Nucleus accumbens (tissue), 56 donors: ENCODE measurements around the gene HEPACAM.
A peak's percentile ranks its signal among the peaks of the same experiment; 100 is the strongest.

Experiments used
- DNase-seq, 56 donors: peaks; one replicate each; lab custom pipeline; 2025; lab: John Stamatoyannopoulos, UW

The HEPACAM gene

DNA sequence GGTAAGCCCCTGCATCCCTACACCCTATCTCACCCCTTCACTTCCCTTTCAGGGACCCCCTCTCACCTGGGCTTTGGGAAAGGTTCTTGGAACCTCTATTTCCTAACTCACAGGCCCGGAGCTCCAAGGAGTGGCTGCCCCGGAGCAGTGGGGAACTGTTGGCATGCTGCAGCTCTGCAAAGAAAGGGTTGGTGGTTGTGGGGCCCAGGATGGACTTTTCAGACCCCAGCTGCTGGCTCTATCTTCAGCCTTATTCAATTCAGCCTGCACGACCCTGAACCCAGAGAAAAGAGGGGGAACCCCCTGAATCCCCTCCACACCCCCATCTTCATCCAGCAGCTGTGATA, 48.2 kb downstream of the HEPACAM start:
- DNase-seq = no peak

DNA sequence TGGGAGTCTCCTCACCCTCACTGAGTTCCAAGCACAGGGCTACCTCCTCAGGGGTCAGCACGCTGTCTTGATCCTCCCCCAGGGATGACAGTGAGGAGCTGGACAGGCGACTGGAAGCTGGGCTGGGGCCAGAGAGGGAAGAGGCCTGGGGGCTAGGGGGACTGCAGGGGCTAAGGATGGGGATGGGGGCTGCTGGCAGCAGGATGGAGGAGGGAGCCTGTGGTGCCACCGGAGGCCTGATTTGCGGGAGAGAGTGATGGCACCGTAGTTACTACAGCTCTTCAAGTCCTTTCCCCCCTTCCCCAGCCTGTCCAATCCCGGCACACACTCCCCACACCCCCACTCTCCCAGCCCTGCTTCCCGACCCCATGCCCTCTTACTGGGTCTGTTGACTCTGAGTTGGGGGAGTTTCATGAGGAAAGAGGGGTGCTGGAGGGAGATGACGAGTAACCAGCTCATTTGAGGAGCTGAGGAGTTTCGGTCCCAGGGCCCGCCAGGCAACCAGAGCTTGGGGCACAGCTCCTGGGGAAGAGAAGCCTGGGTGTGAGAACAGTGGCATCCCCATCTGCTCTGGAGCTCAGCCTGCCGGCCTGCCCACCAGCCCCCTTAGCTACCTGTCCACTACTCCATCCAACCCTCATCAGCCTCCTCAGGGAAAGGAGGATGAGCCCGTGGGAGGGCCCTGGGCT, 48.7 kb downstream of the HEPACAM start:
- no peak for DNase-seq

DNA sequence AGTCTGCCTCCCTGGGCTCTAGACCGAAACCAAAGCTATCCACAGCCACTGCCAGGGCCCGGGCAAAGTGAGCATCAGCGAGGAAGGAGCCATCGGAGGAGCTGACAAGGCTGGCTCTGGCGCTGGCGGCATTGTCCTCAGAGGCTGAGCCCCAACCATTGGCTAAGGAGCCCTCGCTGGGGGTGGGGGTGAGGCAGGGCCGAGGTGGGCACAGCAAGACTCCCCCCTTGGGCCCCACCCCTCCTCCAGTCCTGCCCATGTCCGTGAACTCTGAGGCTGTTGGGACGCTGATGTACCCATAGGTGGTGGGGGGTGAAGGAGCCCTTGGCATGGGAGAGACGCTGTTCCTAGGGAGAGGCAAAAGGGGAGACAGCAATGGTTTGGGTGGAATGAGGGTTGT, 49.4 kb downstream of the HEPACAM start:
- DNase-seq = no peak

DNA sequence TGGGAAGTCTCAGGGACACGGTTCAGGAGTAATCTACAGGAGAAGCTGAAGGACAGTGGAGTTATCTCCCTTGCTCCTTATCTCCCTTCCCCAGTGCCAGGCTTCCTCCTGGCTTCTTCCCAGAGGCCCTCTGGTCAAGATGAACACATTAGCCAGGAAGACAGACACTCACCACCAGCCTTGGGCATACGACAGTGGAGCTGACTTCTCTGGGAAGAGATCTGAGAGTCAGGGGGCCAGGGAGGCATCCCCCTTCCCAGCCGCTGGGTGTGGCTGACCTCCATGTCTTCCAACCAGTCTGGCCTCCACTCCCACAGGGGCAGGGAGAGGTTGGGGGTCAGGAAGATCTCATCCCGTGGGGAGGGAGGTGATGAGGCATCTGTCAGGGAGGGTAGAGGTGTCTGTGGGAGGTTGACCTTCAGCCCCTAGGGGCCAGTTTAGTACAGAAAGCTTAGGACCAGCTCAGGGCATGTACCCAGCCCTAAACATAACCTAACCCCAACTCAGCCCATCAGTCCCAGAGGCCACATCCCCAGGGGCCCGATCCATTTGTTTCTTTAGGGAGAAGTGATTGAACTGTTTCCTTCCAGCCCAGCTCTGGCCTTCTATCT, 50.9 kb downstream of the HEPACAM start:
- DNase-seq = no peak

DNA sequence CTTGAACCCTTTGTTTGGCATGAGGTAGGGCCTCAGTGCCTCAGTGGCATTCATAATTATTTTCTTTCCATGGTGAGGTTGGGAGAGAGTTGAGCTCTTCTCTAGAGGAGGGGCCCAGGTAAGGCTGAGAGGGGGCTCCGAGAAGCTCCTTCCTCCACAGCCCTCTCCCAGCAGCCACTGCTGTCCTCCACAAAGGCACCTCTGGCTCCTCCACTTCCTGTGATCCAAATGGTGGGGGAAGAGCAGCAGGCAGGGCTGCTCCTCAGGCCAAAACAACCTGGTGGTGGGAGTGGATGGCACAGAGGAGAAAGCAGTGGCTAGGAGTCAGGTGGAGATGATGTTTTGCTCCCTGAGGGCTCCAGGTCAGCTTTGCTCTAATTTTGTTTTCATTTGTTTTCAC, 51.5 kb downstream of the HEPACAM start:
- no peak for DNase-seq

DNA sequence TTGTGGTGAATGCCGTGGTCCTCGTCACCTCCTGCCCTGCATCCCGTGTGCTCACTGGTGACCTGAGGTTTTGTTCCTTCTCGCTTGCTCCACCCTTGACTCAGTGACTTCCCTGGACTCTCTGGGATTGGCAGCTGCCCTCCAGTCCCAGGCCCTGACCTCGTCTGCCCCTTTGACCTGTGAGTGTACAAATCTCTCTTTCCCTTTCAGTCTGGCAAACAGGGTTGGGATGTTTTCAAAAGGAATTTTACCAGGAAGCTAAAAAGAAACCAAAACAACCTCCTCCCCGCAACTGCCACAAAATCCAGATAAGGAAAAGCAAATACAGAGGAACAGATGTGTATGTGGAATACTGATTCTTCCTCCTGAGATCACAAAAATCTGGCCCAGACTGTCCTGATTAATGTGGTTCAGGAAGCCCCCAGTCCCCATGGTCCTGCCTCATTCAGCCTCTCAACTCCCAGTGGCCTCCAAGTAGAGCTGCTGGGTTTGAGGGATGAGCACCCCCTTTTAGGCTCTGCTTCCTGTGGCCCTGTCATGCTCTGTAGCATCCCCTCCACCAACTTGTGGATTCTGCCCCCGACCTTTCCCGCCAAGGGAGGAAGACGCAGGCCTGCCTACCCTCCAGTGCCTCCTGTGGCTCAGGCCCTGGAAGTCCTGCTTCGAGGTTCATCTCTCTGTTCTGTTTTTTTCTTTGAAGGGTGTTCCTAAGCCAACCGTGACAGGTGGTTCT, 53.3 kb downstream of the HEPACAM start:
- DNase-seq = no peak

DNA sequence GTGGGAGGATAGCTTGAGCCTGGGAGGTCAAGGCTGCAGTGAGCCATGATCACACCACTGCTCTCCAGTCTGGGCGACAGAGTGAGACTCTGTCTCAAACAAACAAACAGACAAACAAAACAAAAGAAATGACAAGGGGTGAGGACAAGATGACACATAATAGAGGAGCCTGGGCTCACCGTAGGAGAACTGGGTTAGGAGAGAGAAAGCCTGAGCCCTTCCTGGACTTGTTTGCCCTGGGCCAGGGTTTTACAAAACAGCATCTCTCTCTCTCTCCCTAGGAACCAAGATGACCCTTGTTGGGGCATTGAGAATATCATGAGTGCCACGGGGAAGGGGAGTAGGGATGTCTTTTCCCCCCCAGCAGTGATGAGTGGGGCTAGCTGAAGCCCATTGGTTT, 54.9 kb downstream of the HEPACAM start:
- no peak for DNase-seq

DNA sequence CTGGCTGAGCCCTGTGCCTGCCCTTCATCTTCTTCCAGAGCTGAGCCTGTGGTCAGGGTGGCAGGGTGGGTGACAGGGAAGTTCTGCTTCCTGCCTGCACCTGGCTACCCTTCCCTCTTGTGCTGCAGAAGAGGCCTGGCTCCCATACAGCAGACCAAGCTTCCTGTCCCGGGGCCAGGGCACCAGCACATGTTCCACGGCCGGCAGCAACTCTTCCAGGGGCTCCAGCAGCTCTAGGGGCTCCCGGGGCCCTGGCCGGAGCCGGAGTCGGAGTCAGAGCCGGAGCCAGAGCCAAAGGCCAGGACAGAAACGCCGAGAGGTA, 55.6 kb downstream of the HEPACAM start:
- no peak for DNase-seq

DNA sequence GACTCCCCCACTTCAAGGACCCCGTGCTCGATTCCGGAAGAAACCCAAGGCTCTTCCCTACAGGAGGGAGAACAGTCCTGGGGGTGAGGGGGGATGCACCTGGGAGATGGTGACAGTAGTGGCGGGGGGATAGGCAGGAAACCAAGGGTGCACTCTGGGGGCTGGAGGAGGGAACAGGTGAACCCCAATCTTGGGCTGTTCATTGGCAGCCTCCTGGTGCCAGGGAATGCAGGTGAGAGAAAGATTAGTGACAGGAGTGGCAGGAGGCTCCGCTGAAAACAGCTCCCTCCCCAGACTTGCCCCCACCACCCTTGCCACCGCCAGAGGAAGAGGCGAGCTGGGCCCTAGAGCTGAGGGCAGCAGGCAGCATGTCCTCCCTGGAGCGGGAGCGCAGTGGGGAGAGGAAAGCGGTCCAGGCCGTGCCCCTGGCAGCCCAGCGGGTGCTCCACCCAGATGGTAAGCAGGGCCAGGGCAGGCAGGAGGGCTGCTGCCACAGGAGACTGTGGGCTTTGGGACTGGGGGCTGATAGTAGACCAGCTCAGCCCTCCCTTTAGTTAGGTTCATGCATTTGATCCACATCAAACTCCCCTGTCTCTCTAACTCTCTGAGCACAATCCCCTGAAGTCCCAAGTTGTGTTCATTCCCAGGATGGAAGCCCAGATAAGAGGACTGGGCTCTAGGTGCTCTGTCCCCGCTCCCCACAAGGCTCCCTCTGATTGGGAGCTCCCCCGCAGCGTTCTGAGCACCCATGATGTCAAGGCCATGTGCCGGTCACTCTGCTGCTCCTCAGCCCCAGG, 56.2 kb downstream of the HEPACAM start:
- no peak for DNase-seq

DNA sequence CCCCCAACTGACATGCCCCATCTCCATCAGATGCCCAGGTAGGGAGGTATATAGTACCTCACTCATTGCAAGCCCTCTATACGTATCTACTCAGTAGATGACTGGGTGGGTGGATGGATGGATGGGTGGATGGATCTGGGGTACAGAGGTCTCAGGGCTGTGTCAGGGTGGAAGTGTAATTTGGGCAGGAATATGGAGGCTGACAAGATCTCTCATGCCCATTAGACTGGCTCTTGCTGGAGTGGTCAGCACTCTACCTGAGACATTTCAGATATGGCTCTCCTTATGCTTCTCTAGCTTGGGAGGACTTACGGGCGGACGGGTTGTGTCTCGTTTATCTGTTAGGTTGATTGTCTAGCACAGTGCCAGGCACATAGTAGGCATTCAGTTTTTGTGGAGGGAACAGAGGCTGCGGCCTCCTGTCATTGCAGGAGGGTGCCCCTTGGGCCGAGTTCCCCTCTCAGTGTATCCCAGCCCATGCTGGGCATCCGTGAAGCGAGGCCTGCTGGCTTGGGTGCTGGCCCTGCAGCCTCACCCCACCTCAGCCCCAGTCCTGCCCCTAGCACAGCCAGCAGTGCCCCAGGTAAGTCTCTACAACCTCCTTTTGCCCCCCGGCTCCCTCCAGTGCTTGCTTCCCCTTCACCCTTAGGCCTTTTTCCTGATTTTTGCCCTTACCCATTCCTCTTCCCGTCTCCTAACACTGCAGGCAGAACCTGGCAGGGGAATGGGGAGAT, 56.9 kb downstream of the HEPACAM start:
- no peak for DNase-seq

DNA sequence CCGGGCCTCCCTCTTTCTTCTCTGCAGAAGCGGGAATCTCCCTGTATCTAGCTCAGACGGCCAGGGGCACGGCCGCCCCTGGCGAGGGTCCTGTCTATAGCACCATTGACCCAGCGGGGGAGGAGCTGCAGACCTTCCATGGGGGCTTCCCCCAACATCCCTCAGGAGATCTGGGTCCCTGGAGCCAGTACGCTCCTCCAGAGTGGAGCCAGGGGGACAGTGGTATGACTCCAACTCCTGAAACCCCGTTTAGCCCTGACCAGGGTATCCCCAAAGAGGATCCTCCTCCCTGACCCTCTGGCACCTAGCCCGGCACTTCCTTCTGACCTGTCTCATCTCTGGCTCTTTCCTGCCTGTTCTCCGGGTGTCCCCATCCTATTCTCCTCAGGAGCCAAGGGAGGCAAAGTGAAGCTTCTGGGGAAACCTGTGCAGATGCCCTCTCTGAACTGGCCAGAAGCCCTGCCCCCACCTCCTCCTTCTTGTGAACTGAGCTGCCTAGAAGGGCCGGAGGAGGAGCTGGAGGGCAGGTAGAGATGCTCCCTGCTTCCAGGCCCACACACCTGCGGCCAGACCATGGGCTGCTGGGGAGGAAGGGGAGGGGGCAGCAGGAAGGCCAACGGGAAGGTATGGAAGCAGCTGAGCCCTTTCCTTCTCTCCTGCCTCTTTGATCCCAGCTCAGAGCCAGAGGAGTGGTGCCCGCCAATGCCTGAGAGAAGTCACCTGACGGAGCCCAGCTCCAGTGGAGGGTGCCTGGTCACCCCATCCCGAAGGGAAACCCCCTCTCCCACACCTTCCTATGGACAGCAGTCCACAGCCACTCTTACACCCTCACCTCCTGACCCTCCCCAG, 57.7 kb downstream of the HEPACAM start:
- DNase-seq = no peak

DNA sequence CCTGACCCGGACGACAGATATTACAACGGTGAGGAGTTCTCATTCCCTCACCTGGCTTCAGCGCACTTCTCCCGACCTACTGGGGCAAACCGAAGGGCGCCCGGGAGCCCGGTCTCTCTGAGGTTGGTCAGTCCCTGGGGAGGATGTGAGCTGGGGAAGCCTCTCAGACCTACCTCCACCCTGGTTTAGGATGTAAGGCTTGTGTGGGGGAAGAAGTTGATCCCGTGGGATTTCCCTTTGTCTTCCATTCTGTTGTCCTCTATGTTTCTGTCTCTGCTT, 58.3 kb downstream of the HEPACAM start:
- no peak for DNase-seq

DNA sequence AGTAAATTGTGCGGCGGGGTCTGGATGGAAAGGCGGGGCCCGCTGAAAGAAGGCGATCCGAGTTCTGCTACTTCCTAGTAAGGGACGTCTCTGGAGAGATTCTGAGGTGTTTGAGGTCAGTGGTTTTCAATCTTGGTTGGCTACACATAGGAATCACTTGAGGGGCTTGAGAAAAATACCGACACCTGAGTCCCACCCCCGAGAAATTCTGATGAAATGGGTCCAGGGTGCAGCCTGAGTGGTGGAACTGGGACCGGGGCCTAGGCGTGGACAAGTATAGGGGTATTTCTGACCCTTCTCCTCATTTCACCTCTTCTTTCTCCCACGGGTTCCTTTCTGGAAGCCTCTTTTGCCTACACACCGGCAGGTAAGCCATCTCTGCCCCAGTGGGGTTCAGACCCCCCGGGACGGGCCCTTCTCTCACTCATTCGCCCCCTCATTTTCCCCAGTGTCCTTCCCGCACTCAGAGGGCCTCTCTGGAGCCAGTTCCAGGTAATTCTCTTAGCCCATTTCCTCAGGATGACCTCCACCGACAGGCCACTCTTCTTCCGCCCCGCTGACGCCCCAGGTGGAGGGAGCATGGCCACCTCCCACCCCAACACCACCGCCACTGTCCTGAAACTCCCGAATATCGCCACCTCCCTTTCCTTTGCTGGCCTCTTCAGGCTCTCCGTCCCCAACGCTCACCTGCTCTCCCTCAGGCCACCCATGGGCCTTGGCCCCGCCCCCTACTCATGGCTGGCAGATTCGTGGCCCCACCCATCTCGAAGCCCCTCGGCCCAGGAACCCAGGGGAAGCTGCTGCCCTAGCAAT, 58.8 kb downstream of the HEPACAM start:
- no peak for DNase-seq

DNA sequence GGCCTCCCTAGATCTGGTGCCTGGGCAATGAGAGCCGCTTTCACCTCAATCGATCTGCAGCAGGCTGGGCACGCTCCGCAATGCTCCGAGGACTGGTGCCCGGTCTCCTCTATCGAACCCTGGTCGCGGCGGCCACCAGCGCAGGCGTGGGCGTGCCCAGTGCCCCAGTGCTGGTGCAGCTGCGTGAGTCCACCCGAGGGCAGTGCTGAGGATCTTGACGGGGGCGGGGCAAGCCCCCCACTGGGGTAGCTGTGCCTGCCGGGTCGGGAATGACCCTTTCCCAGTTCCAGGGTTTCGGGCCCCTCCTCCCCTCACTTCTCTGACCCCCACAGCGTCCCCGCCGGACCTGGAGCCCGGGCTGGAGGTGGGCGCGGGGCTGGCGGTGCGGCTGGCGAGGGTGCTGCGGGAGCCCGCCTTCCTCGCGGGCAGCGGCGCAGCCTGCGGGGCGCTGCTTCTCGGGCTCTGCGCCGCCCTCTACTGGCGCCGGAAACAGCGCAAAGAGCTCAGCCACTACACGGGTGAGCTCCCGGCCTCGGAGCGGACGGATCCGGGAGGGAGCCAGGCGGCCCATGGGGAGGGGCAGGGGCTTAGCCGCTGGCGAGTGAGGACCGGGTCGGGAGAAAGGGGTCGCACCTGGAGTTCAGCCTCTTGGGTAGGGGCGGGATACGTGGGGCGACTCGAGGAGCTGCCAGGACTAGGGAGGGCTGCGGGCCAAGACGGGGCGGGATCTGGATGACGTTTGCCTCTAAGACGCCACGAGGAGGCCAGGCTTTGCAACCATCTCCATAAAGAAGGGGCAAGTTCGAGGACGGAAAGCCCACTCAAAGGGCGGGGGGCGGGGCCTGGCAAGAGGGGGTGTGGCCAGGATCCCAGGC, 59.7 kb downstream of the HEPACAM start:
- DNase-seq = peak; percentile 40 to 98 (median 86)

DNA sequence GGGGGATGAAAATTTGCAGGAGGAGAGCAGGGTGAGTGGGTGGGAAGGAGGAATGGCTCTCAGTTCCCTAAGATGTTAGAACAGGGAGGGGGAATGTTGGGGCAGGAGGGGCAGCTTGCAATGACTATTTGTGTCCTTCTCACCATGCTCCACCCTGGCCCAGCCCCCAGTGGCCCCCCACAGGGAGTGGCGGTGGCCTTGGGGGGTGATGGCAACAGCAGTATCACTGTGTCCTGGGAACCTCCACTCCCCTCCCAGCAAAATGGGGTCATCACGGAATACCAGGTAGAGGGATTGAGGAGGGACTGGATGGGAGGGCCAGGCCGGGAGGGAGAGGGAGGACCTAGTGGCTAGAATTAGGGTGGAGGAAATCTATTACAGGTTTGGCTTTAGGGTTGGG, 60.4 kb downstream of the HEPACAM start:
- no peak for DNase-seq

DNA sequence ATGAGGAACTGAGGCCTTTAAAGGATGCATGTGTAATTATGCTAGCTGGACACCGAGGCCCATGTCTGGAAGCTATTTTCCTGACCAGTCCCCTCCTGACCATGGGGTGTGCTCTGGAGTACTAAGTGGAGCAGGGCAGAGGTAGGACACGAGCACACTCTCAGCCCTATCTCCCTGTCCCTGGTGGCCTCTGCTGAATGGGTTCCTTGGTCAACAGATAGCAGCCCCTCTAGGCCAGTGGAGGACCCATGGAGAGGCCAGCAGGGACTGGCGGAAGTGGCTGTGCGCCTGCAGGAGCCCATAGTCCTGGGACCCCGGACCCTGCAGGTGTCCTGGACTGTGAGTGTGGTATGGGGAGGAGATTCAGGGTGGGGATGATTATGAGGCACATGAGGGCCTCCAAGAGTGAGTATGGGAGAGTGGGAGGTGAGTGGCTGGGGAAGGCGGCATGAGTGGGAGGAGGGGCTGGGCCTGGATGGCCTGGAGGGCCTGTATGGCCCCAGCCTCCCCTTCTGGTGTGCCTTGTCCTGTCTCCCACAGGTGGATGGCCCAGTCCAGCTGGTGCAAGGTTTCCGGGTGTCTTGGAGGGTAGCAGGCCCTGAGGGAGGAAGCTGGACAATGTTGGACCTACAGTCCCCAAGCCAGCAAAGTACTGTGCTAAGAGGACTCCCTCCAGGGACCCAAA, 61.1 kb downstream of the HEPACAM start:
- DNase-seq = no peak

DNA sequence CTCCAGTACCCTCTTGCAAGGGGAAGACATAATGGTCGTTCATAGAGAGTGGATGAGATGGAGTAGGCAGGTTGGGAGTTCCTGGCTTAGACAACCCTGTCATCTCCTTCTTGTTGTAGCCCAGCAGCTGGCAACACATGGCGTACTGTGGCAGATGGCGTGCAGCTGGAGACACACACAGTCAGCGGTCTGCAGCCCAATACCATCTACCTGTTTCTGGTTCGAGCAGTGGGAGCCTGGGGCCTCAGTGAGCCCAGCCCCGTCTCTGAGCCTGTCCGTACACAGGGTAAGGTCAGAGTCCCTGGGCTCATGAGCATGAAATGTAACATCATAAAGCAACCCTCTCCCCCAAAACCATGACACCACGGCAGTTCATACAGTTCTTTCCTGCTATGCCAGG, 61.9 kb downstream of the HEPACAM start:
- DNase-seq = no peak

DNA sequence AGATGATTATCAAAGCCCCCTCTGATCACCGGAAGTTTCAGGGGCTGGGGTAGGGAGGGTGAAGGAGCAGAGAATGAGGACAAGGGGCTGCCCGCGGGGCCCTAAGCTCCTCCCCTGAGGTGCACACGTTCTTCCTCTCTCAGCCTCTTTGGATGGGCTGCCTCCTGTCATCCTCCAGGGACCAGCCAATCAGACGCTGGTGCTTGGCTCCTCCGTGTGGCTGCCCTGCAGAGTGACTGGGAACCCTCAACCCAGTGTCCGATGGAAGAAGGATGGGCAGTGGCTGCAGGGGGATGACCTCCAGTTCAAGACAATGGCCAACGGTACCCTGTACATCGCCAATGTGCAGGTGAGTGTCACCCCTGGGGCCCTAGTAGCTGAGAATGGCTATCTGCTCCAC, 63.1 kb downstream of the HEPACAM start:
- DNase-seq = no peak
